ENCODE data around the gene PRR19.

The PRR19 gene

GRCh38 chr19:42292042-42292960 is 9.6 kb upstream of the PRR19 start:
- Histone ChIP-seq H3K27me3 (ENCODE audit: insufficient read depth, low read length) (no peaks in the 10 kb centered on the region), H3K4me3 (ENCODE audit: low read depth, low read length, poor library complexity, severe bottlenecking) (no peak overlapping the region), H3K4me1 (ENCODE audit: insufficient read depth, low read length, severe bottlenecking) (no peaks in the 10 kb centered on the region), H3K79me2 (ENCODE audit: insufficient read depth, low read length) (no peaks in the 10 kb centered on the region), H2AFZ (ENCODE audit: low read length) (no peak overlapping the region), H3K27ac (ENCODE audit: low read depth, low read length, poor library complexity, severe bottlenecking) (no peak overlapping the region), H3K9me2 (ENCODE audit: low read depth, low read length) (no peaks in the 10 kb centered on the region), H3F3A (ENCODE audit: insufficient read depth, low read length) (no peaks in the 10 kb centered on the region), H3K9me3 (ENCODE audit: low read length) (no peaks in the 10 kb centered on the region), H3K4me2 (ENCODE audit: low read length) (no peak overlapping the region), H3K36me3 (ENCODE audit: insufficient read depth, low read length) (peaks cover 92% of the 10 kb centered on the region), H4K20me1 (ENCODE audit: insufficient read depth, low read length) (no peaks in the 10 kb centered on the region), H3K9ac (ENCODE audit: low read length) (no peak overlapping the region)
- TF ChIP-seq EZH2 (IDR thresholded peaks at IDR 0.05; ENCODE audit: borderline replicate concordance, low read length) (no peak), CTCF (IDR thresholded peaks at IDR 0.05; ENCODE audit: low read length) (no peak)

GRCh38 chr19:42292963-42293362 is 9.0 kb upstream of the PRR19 start:
- no peaks in the 10 kb centered on the region for H3K79me2 ChIP-seq (ENCODE audit: insufficient read depth, low read length)
- no peaks in the 10 kb centered on the region for H3F3A ChIP-seq (ENCODE audit: insufficient read depth, low read length)
- no peak overlapping the region for H3K4me3 ChIP-seq (ENCODE audit: low read depth, low read length, poor library complexity, severe bottlenecking)
- no peak for TF ChIP-seq EZH2 (IDR thresholded peaks at IDR 0.05; ENCODE audit: borderline replicate concordance, low read length)
- TF ChIP-seq CTCF (IDR thresholded peaks at IDR 0.05; ENCODE audit: low read length): no peak
- no peak overlapping the region for H3K9ac ChIP-seq (ENCODE audit: low read length)
- no peaks in the 10 kb centered on the region for H4K20me1 ChIP-seq (ENCODE audit: insufficient read depth, low read length)
- H3K27me3 ChIP-seq (ENCODE audit: insufficient read depth, low read length): no peaks in the 10 kb centered on the region
- H3K4me1 ChIP-seq (ENCODE audit: insufficient read depth, low read length, severe bottlenecking): no peaks in the 10 kb centered on the region
- no peak overlapping the region for H2AFZ ChIP-seq (ENCODE audit: low read length)
- H3K9me2 ChIP-seq (ENCODE audit: low read depth, low read length): no peaks in the 10 kb centered on the region
- no peak overlapping the region for H3K27ac ChIP-seq (ENCODE audit: low read depth, low read length, poor library complexity, severe bottlenecking)
- peaks cover 85% of the 10 kb centered on the region for H3K36me3 ChIP-seq (ENCODE audit: insufficient read depth, low read length)
- no peak overlapping the region for H3K4me2 ChIP-seq (ENCODE audit: low read length)
- no peaks in the 10 kb centered on the region for H3K9me3 ChIP-seq (ENCODE audit: low read length)

- Histone ChIP-seq H3K4me3 (ENCODE audit: low read depth, low read length, poor library complexity, severe bottlenecking) (no peak overlapping the region), H3K4me2 (ENCODE audit: low read length) (no peak overlapping the region), H3K4me1 (ENCODE audit: insufficient read depth, low read length, severe bottlenecking) (no peaks in the 10 kb centered on the region), H3K79me2 (ENCODE audit: insufficient read depth, low read length) (no peaks in the 10 kb centered on the region), H2AFZ (ENCODE audit: low read length) (no peak overlapping the region), H3K27me3 (ENCODE audit: insufficient read depth, low read length) (no peaks in the 10 kb centered on the region), H3K27ac (ENCODE audit: low read depth, low read length, poor library complexity, severe bottlenecking) (no peak overlapping the region), H3F3A (ENCODE audit: insufficient read depth, low read length) (no peaks in the 10 kb centered on the region), H3K9me3 (ENCODE audit: low read length) (no peaks in the 10 kb centered on the region), H4K20me1 (ENCODE audit: insufficient read depth, low read length) (no peaks in the 10 kb centered on the region), H3K36me3 (ENCODE audit: insufficient read depth, low read length) (peaks cover 79% of the 10 kb centered on the region), H3K9ac (ENCODE audit: low read length) (no peak overlapping the region), H3K9me2 (ENCODE audit: low read depth, low read length) (no peaks in the 10 kb centered on the region)
- TF ChIP-seq EZH2 (IDR thresholded peaks at IDR 0.05; ENCODE audit: borderline replicate concordance, low read length) (no peak), CTCF (IDR thresholded peaks at IDR 0.05; ENCODE audit: low read length) (no peak)
Observed at GRCh38 chr19:42293540-42293939, 8.4 kb upstream of the PRR19 start.
